Choroid plexus epithelial cell (primary cell): ENCODE results near the gene COL4A2.

Source experiments
- DNase-seq: peaks from one replicate; pipeline ENCODE4 v3.0.0-alpha.2; 2010; ENCODE audit warnings: low read depth
- H3K4me3 ChIP-seq: 2 replicates; pipeline ENCODE4 v1.5.1; 2011; ENCODE audit warnings: low read depth, mild to moderate bottlenecking, control low read depth, low read length, moderate library complexity
- TF ChIP-seq, protein P1 (sequence below): conservative IDR thresholded peaks from 2 replicates; pipeline ENCODE4 v1.5.1; 2011; ENCODE audit warnings: low read depth, mild to moderate bottlenecking, control low read depth, inconsistent platforms, low read length, moderate library complexity

The COL4A2 gene

DNA sequence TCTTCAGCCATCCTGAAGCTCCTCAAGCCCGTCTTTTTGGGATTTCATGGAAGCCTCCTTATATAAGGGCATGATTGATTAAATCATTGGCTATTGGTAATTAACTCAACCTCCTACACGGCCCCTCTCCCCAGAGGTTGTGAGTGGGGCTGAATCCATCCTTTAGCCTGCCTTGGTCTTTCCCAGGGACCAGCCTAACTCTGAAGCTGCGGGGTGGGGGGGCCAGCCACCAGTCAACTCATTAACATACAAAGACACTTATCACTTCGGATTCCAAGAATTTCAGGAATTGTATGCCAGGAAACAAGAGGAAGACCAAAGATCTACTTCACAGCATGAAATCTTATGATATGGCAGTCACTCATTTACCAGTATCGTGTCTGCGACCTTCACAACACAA, 10.1 kb upstream of the COL4A2 start:
- TF ChIP-seq, protein P1, sequence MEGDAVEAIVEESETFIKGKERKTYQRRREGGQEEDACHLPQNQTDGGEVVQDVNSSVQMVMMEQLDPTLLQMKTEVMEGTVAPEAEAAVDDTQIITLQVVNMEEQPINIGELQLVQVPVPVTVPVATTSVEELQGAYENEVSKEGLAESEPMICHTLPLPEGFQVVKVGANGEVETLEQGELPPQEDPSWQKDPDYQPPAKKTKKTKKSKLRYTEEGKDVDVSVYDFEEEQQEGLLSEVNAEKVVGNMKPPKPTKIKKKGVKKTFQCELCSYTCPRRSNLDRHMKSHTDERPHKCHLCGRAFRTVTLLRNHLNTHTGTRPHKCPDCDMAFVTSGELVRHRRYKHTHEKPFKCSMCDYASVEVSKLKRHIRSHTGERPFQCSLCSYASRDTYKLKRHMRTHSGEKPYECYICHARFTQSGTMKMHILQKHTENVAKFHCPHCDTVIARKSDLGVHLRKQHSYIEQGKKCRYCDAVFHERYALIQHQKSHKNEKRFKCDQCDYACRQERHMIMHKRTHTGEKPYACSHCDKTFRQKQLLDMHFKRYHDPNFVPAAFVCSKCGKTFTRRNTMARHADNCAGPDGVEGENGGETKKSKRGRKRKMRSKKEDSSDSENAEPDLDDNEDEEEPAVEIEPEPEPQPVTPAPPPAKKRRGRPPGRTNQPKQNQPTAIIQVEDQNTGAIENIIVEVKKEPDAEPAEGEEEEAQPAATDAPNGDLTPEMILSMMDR, result no peak
- DNase-seq, result no peak
- H3K4me3 ChIP-seq, result no peak overlapping the region

DNA sequence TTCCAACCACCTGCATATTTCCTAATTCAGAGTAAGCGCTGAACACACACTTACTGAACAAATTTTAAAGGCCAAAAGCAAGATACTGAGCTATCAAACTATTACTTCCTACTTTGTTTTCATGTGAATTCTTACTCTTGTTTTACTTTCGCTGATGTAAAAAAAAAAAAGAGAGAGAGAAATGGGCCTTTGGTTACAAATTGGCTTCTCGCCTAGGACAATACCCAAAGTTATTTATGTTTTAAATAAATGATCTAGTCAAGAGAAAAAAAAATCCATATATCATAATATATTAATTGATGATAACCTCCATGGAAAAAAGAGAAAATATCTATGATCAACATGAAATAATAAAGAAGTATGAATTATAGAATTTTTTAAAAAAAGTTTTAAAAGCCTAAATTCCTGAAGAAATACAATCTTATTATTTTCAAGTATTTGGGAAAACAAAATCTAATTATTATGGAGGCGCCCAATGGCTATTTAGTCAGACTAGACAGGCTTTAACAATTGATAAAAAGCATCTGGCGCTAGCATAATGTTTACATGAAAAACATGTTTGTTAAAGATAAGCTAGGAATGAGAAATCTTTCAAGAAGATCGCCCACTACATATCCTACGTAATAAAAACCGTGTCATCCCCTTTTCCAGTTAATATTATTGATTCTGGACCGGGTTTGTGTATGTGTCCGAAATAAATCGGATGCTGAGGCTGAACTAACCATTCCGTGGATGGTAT, 9.1 kb upstream of the COL4A2 start:
- DNase-seq, result peak; percentile 72
- TF ChIP-seq, protein P1, result no peak
- no peak overlapping the region for H3K4me3 ChIP-seq

DNA sequence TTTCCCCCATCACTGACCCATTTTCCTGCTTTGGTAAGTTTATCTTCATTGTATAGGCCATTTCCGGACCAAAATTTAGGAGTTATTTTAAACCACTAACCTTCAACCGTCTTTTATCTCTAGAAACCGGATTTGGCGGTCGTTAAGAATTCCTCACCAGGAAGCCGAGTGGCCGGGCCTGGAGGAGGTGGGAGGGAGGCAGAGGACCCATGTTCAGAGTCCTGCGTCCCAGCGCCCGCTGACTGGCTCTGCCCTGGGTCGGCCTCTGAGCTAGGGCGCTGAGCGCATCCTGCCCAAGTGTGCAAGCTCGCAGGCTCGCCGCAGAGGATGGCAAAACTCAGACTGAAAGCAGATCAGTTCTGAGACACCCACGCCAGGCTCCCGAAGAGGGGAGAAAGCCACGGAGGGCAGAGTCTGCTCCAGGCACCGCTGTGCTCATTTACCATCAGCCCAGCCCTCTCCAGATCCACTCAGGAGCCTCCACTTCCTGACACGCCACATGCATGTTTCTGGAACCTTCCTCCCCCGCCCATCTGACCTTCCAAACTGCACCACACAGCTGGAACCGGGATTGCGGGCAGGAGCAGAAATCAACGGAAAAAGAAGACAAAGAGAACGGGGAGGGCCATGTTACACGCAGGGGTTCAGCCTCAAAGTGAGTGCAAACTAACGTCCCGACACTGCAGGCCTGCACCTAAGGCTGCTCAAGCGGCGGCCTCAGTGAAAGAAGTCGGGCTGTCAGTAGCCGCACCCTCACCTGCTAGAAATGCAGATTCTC, 8.4 kb upstream of the COL4A2 start:
- peak overlapping the region; percentile 33 for H3K4me3 ChIP-seq
- peak; percentile 69 for DNase-seq
- TF ChIP-seq, protein P1, result no peak

DNA sequence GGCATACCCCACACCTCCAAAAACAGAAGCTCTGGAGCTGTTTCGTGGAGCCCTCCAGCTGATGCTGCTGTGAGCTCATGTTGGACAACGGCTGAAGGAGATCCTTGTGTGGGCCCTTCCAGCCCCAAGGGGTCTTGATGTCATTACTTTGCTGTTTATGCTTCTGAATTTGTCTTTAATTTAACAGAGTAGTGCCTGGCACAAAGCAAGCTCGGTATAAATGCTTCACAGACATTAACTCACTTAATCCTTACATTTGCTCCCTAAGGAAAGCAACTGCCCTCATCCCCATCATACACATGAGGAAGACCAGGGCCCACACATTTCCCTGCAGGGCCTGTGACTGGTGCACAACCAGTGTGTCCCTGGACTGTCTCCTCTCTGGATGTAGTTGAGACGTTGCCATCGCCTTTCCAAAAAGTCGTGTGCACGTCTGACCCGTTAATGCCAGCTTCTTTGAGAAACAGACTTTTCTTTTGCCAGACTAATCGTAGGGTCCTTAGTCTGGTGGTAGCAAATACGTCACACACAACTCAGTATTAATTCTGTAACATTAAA, 7.7 kb upstream of the COL4A2 start:
- no peak overlapping the region for H3K4me3 ChIP-seq
- DNase-seq, result no peak
- TF ChIP-seq, protein P1, result no peak

DNA sequence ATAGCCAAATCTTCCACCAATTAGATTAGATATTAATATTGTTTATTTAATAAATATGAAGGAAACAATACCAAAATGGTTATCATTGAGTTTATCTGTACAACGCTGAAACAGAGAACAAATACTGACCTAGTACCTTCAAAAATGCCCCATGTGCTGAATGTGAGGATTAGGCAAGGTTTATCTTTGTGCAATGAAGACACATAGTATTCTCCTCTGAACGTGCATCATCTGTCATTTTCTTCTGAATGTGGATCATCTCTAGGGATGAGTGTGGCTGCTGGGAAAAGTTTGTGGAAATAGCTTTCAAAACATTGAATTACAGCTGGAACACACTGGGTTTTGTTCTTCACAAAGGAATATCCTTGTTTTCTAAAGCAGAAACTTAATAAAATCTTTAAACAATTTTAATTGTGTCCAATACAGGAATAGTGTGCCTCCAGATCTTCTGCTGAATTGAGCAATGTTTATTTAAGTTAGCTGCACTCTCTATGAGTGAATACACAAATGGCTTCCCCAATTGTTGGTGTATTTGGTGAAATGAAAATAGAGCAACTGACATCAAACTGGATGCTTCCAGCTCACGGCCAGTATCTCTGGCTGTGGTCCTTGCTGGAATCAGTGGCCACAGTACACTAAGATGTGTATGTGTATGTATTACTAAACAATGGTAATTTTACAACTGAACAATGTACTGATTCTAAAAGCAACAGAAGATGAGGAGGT, 6.8 kb upstream of the COL4A2 start:
- no peak for DNase-seq
- TF ChIP-seq, protein P1, result no peak
- H3K4me3 ChIP-seq, result no peak overlapping the region

DNA sequence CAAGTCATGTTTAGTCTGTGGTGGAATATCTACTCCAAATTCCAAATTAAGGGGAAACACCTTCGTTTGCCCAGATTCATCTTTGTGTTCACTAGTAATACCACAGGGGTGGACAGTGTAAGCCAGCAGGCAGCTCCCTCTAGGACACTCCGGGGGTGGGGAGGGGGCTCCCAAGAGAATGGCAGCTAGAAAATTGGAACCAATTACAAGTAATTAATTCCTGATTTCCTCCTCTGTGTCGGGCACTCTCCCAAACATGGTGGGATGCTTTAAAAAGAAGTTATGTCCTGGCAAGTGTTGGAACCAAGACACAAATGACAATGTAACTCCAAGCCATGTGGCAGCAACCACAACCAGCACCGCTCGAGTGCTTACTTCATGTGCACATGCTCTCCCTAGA, 6.0 kb upstream of the COL4A2 start:
- TF ChIP-seq, protein P1, result no peak
- H3K4me3 ChIP-seq, result no peak overlapping the region
- no peak for DNase-seq
